ENCODE results near the gene PCBP3.

Gene PCBP3

GRCh38 chr21:45861156-45861870 is 217.8 kb downstream of the PCBP3 start:
- Histone ChIP-seq H2AFZ (ENCODE audit: low read depth, low read length) (no peak overlapping the region), H3K9me3 (ENCODE audit: insufficient read depth, low read length, severe bottlenecking) (no peaks in the 10 kb centered on the region), H3K36me3 (ENCODE audit: insufficient read depth, low read length) (no peaks in the 10 kb centered on the region), H4K20me1 (ENCODE audit: insufficient read depth, low read length) (peaks cover 5% of the 10 kb centered on the region; the same call in 1 of the 2 replicates), H3K27me3 (ENCODE audit: insufficient read depth, low read length, poor library complexity) (no peaks in the 10 kb centered on the region), H3K27ac (ENCODE audit: low read length) (no peak overlapping the region), H3K4me2 (ENCODE audit: insufficient read depth, low read length) (no peak overlapping the region), H3K9ac (ENCODE audit: low read depth, low read length) (no peak overlapping the region), H3K4me1 (ENCODE audit: insufficient read depth, low read length) (no peaks in the 10 kb centered on the region), H3K4me3 (ENCODE audit: low read depth in 1 of 2, low read length in 2 of 2) (no peak overlapping the region), H3K79me2 (ENCODE audit: insufficient read depth, low read length) (no peaks in the 10 kb centered on the region)
- ATAC-seq (ENCODE audit: insufficient read depth, low read depth) (no peak), DNase-seq (no peak)
- TF ChIP-seq EZH2 (IDR thresholded peaks at IDR 0.05; ENCODE audit: borderline replicate concordance, low read depth, low read length, severe bottlenecking) (no peak), CTCF (IDR thresholded peaks at IDR 0.05; ENCODE audit: borderline replicate concordance, extremely low read depth, low read length, poor library complexity, severe bottlenecking) (no peak)

- Histone ChIP-seq H3K27ac (ENCODE audit: low read length) (no peak overlapping the region), H3K4me2 (ENCODE audit: insufficient read depth, low read length) (no peak overlapping the region), H3K4me1 (ENCODE audit: insufficient read depth, low read length) (no peaks in the 10 kb centered on the region), H3K9ac (ENCODE audit: low read depth, low read length) (no peak overlapping the region), H3K36me3 (ENCODE audit: insufficient read depth, low read length) (no peaks in the 10 kb centered on the region), H3K4me3 (ENCODE audit: low read depth in 1 of 2, low read length in 2 of 2) (no peak overlapping the region), H2AFZ (ENCODE audit: low read depth, low read length) (no peak overlapping the region), H3K27me3 (ENCODE audit: insufficient read depth, low read length, poor library complexity) (no peaks in the 10 kb centered on the region), H4K20me1 (ENCODE audit: insufficient read depth, low read length) (peaks cover 5% of the 10 kb centered on the region; the same call in 1 of the 2 replicates), H3K79me2 (ENCODE audit: insufficient read depth, low read length) (no peaks in the 10 kb centered on the region), H3K9me3 (ENCODE audit: insufficient read depth, low read length, severe bottlenecking) (no peaks in the 10 kb centered on the region)
- TF ChIP-seq CTCF (IDR thresholded peaks at IDR 0.05; ENCODE audit: borderline replicate concordance, extremely low read depth, low read length, poor library complexity, severe bottlenecking) (no peak), EZH2 (IDR thresholded peaks at IDR 0.05; ENCODE audit: borderline replicate concordance, low read depth, low read length, severe bottlenecking) (no peak)
- DNase-seq (no peak), ATAC-seq (ENCODE audit: insufficient read depth, low read depth) (no peak)
Observed at GRCh38 chr21:45862543-45863207, 219.2 kb downstream of the PCBP3 start.

GRCh38 chr21:45863267-45863666 is 219.7 kb downstream of the PCBP3 start:
- Histone ChIP-seq H2AFZ (ENCODE audit: low read depth, low read length) (no peak overlapping the region), H4K20me1 (ENCODE audit: insufficient read depth, low read length) (peaks cover 5% of the 10 kb centered on the region; the same call in 1 of the 2 replicates), H3K27ac (ENCODE audit: low read length) (no peak overlapping the region), H3K4me2 (ENCODE audit: insufficient read depth, low read length) (no peak overlapping the region), H3K36me3 (ENCODE audit: insufficient read depth, low read length) (no peaks in the 10 kb centered on the region), H3K4me3 (ENCODE audit: low read depth in 1 of 2, low read length in 2 of 2) (no peak overlapping the region), H3K27me3 (ENCODE audit: insufficient read depth, low read length, poor library complexity) (no peaks in the 10 kb centered on the region), H3K9ac (ENCODE audit: low read depth, low read length) (no peak overlapping the region), H3K4me1 (ENCODE audit: insufficient read depth, low read length) (no peaks in the 10 kb centered on the region), H3K9me3 (ENCODE audit: insufficient read depth, low read length, severe bottlenecking) (no peaks in the 10 kb centered on the region), H3K79me2 (ENCODE audit: insufficient read depth, low read length) (no peaks in the 10 kb centered on the region)
- no peak for DNase-seq
- no peak for TF ChIP-seq EZH2 (IDR thresholded peaks at IDR 0.05; ENCODE audit: borderline replicate concordance, low read depth, low read length, severe bottlenecking)
- no peak for ATAC-seq (ENCODE audit: insufficient read depth, low read depth)

GRCh38 chr21:45863751-45864150 is 220.2 kb downstream of the PCBP3 start:
- Histone ChIP-seq H2AFZ (ENCODE audit: low read depth, low read length) (no peak overlapping the region), H3K4me2 (ENCODE audit: insufficient read depth, low read length) (no peak overlapping the region), H3K36me3 (ENCODE audit: insufficient read depth, low read length) (no peaks in the 10 kb centered on the region), H3K27me3 (ENCODE audit: insufficient read depth, low read length, poor library complexity) (no peaks in the 10 kb centered on the region), H3K27ac (ENCODE audit: low read length) (no peak overlapping the region), H3K79me2 (ENCODE audit: insufficient read depth, low read length) (no peaks in the 10 kb centered on the region), H3K9ac (ENCODE audit: low read depth, low read length) (no peak overlapping the region), H4K20me1 (ENCODE audit: insufficient read depth, low read length) (peaks cover 5% of the 10 kb centered on the region; the same call in 1 of the 2 replicates), H3K4me1 (ENCODE audit: insufficient read depth, low read length) (no peaks in the 10 kb centered on the region), H3K4me3 (ENCODE audit: low read depth in 1 of 2, low read length in 2 of 2) (no peak overlapping the region), H3K9me3 (ENCODE audit: insufficient read depth, low read length, severe bottlenecking) (no peaks in the 10 kb centered on the region)
- no peak for DNase-seq
- no peak for ATAC-seq (ENCODE audit: insufficient read depth, low read depth)
- TF ChIP-seq EZH2 (IDR thresholded peaks at IDR 0.05; ENCODE audit: borderline replicate concordance, low read depth, low read length, severe bottlenecking) (no peak), CTCF (IDR thresholded peaks at IDR 0.05; ENCODE audit: borderline replicate concordance, extremely low read depth, low read length, poor library complexity, severe bottlenecking) (no peak)
